Measurements from ENCODE around the gene PROM2.

Gene PROM2

GRCh38 chr2:95310651-95311050, 36.4 kb downstream of the PROM2 start:
- no peak for DNase-seq

- no peak for DNase-seq
Measured at GRCh38 chr2:95311815-95312542, 37.7 kb downstream of the PROM2 start.

GRCh38 chr2:95312543-95313201, 38.4 kb downstream of the PROM2 start:
- DNase-seq, result no peak

- DNase-seq, result no peak
Measured at GRCh38 chr2:95313296-95314131, 39.3 kb downstream of the PROM2 start.

GRCh38 chr2:95314598-95314963, 40.3 kb downstream of the PROM2 start:
- DNase-seq, result no peak

GRCh38 chr2:95314964-95315611, 40.8 kb downstream of the PROM2 start:
- no peak for DNase-seq

GRCh38 chr2:95315801-95316411, 41.7 kb downstream of the PROM2 start:
- no peak for DNase-seq

GRCh38 chr2:95316466-95317122, 42.3 kb downstream of the PROM2 start:
- no peak for DNase-seq

- DNase-seq, result no peak
Measured at GRCh38 chr2:95317123-95317500, 42.9 kb downstream of the PROM2 start.

- no peak for DNase-seq
Measured at GRCh38 chr2:95317665-95318425, 43.6 kb downstream of the PROM2 start.

GRCh38 chr2:95318431-95319220, 44.4 kb downstream of the PROM2 start:
- DNase-seq, result no peak

GRCh38 chr2:95319481-95320343, 45.5 kb downstream of the PROM2 start:
- no peak for DNase-seq

- DNase-seq, result no peak
Measured at GRCh38 chr2:95320344-95320712, 46.1 kb downstream of the PROM2 start.

- no peak for DNase-seq
Measured at GRCh38 chr2:95320986-95321767, 46.9 kb downstream of the PROM2 start.

- no peak for DNase-seq
Measured at GRCh38 chr2:95323347-95324155, 49.3 kb downstream of the PROM2 start.

- DNase-seq, result no peak
Measured at GRCh38 chr2:95325026-95325425, 50.8 kb downstream of the PROM2 start.

- DNase-seq, result no peak
Measured at GRCh38 chr2:95325590-95326432, 51.6 kb downstream of the PROM2 start.
